Loucy (cell line): ENCODE measurements around the gene DLGAP1.

Source experiments
- H2AFZ ChIP-seq: fragments of 200-600 bp; sonication (generic); 2 replicates; pipeline ENCODE4 v1.6.0; 2016; ENCODE audit warnings: antibody characterized with exemption, mild to moderate bottlenecking, low read length, moderate library complexity
- H3F3A ChIP-seq: fragments of 200-600 bp; 2 replicates; pipeline ENCODE4 v1.6.0; 2016; ENCODE audit warnings: antibody characterized with exemption, low read depth, mild to moderate bottlenecking
- H3K27me3 ChIP-seq: fragments of 200-600 bp; sonication (generic); 2 replicates; pipeline ENCODE4 v1.6.1; 2014; ENCODE audit warnings: low read length, mild to moderate bottlenecking; ENCODE audit not compliant: insufficient read depth, poor library complexity, severe bottlenecking
- H3K36me3 ChIP-seq: fragments of 200-600 bp; sonication (generic); 2 replicates; pipeline ENCODE4 v1.6.1; 2016; ENCODE audit warnings: low read length; ENCODE audit not compliant: insufficient read depth
- H3K4me1 ChIP-seq: fragments of 200-600 bp; sonication (generic); 2 replicates; pipeline ENCODE4 v1.5.1; 2014; ENCODE audit warnings: low read length, mild to moderate bottlenecking; ENCODE audit not compliant: insufficient read depth, poor library complexity, severe bottlenecking
- H3K4me2 ChIP-seq: fragments of 200-600 bp; sonication (generic); 2 replicates; pipeline ENCODE4 v1.6.0; 2014; ENCODE audit warnings: antibody characterized with exemption, low read length, low read depth, mild to moderate bottlenecking; ENCODE audit not compliant: poor library complexity, severe bottlenecking
- H3K4me3 ChIP-seq: fragments of 200-600 bp; sonication (generic); 2 replicates; pipeline ENCODE4 v1.5.1; 2014; ENCODE audit warnings: low read length, mild to moderate bottlenecking, mixed read lengths; ENCODE audit not compliant: poor library complexity, severe bottlenecking
- H3K79me2 ChIP-seq: fragments of 200-600 bp; sonication (generic); 2 replicates; pipeline ENCODE4 v1.6.1; 2014; ENCODE audit warnings: low read length; ENCODE audit not compliant: insufficient read depth
- H3K9ac ChIP-seq: fragments of 200-600 bp; sonication (generic); 2 replicates; pipeline ENCODE4 v1.6.0; 2014; ENCODE audit warnings: mild to moderate bottlenecking, low read depth, low read length, moderate library complexity; ENCODE audit not compliant: poor library complexity, severe bottlenecking
- H3K9me2 ChIP-seq: fragments of 200-600 bp; sonication (generic); replicated peaks from 2 replicates; pipeline ENCODE4 v1.6.1; 2016; ENCODE audit warnings: low read depth, low read length, mixed read lengths
- H3K9me3 ChIP-seq: fragments of 200-600 bp; sonication (generic); 2 replicates; pipeline ENCODE4 v1.6.1; 2014; ENCODE audit warnings: mild to moderate bottlenecking, antibody characterized with exemption, low read length, low read depth; ENCODE audit not compliant: insufficient read depth
- H4K20me1 ChIP-seq: fragments of 200-600 bp; sonication (generic); 2 replicates; pipeline ENCODE4 v1.6.0; 2014; ENCODE audit warnings: antibody characterized with exemption, low read length, mild to moderate bottlenecking; ENCODE audit not compliant: insufficient read depth, poor library complexity, severe bottlenecking
- CTCF ChIP-seq: fragments of 200-600 bp; sonication (generic); conservative IDR thresholded peaks from 2 replicates; pipeline ENCODE4 v1.5.1; 2014; ENCODE audit warnings: mild to moderate bottlenecking, antibody characterized with exemption, low read length
- EZH2phosphoT487 ChIP-seq: fragments of 200-600 bp; IDR thresholded peaks from 2 replicates; pipeline ENCODE4 v1.6.1; 2018; ENCODE audit warnings: antibody characterized with exemption, mild to moderate bottlenecking, moderate library complexity, borderline replicate concordance

The DLGAP1 gene

GRCh38 chr18:4204438-4204720 lies 250.7 kb downstream of the DLGAP1 start:
- no peaks in the 10 kb centered on the region for H3K4me1 ChIP-seq
- no peaks in the 10 kb centered on the region for H4K20me1 ChIP-seq
- no peaks in the 10 kb centered on the region for H3F3A ChIP-seq
- TF ChIP-seq EZH2phosphoT487 (no peak), CTCF (no peak)
- no peaks in the 10 kb centered on the region for H3K79me2 ChIP-seq
- H3K4me2 ChIP-seq = no peak overlapping the region
- H3K9me3 ChIP-seq = no peaks in the 10 kb centered on the region
- H2AFZ ChIP-seq = no peak overlapping the region
- H3K36me3 ChIP-seq = no peaks in the 10 kb centered on the region
- no peaks in the 10 kb centered on the region for H3K27me3 ChIP-seq
- no peak overlapping the region for H3K9ac ChIP-seq
- H3K9me2 ChIP-seq = no peaks in the 10 kb centered on the region
- no peak overlapping the region for H3K4me3 ChIP-seq

- H3K4me1 ChIP-seq = no peaks in the 10 kb centered on the region
- H3K79me2 ChIP-seq = no peaks in the 10 kb centered on the region
- TF ChIP-seq EZH2phosphoT487 (no peak), CTCF (no peak)
- no peak overlapping the region for H3K9ac ChIP-seq
- no peaks in the 10 kb centered on the region for H3K36me3 ChIP-seq
- H3K9me2 ChIP-seq = no peaks in the 10 kb centered on the region
- no peaks in the 10 kb centered on the region for H4K20me1 ChIP-seq
- no peaks in the 10 kb centered on the region for H3F3A ChIP-seq
- H2AFZ ChIP-seq = no peak overlapping the region
- H3K4me3 ChIP-seq = no peak overlapping the region
- no peaks in the 10 kb centered on the region for H3K9me3 ChIP-seq
- no peak overlapping the region for H3K4me2 ChIP-seq
- no peaks in the 10 kb centered on the region for H3K27me3 ChIP-seq
Observed at GRCh38 chr18:4203568-4204437, 251.3 kb downstream of the DLGAP1 start.

- no peak for TF ChIP-seq CTCF
- no peak for TF ChIP-seq EZH2phosphoT487
- no peaks in the 10 kb centered on the region for H3K27me3 ChIP-seq
- no peak overlapping the region for H2AFZ ChIP-seq
- no peaks in the 10 kb centered on the region for H4K20me1 ChIP-seq
- H3K4me2 ChIP-seq = no peak overlapping the region
- no peaks in the 10 kb centered on the region for H3K36me3 ChIP-seq
- H3K4me3 ChIP-seq = no peak overlapping the region
- H3K4me1 ChIP-seq = no peaks in the 10 kb centered on the region
- H3K9me2 ChIP-seq = no peaks in the 10 kb centered on the region
- no peaks in the 10 kb centered on the region; the same call in 1 of the 2 replicates for H3K9me3 ChIP-seq
- H3K9ac ChIP-seq = no peak overlapping the region
- no peaks in the 10 kb centered on the region for H3F3A ChIP-seq
- no peaks in the 10 kb centered on the region for H3K79me2 ChIP-seq
Observed at GRCh38 chr18:4200399-4200798, 254.7 kb downstream of the DLGAP1 start.
